Endothelial cell of umbilical vein (primary cell): ENCODE results near the gene ZNF629. TPM values are rescaled to one million over a fixed set of nuclear protein-coding genes. Genes with fewer than 3 reads are reported as not detected.

Experiments used
- BruUV-seq: library from RNA; stranded (reverse); fragments of 400-500 nt; replicated peaks from 2 replicates; lab custom pipeline; 2021; lab: Mats Ljungman, UMichigan
- CTCF ChIA-PET: fragments of 300-600, 350-600 bp; sonication (Branson Sonifier 250); formaldehyde crosslinking; loops from one replicate; lab custom pipeline; 2021; ENCODE audit warnings: antibody characterized with exemption, inconsistent platforms; lab: Charles Lee
- POLR2A ChIA-PET: fragments of 300-600, 350-600 bp; sonication (Branson Sonifier 250); formaldehyde crosslinking; loops from one replicate; lab custom pipeline; 2021; ENCODE audit warnings: antibody characterized with exemption, inconsistent platforms; lab: Charles Lee
- DNase-seq: peaks from one replicate; pipeline ENCODE4 v3.0.0-alpha.2; 2011; ENCODE audit warnings: low read depth, low spot score
- FAIRE-seq: peaks from 2 replicates; lab custom pipeline; 2011; peaks lifted over from hg19 to GRCh38; lab: Jason Lieb, UNC
- H2AFZ ChIP-seq: 2 replicates; pipeline ENCODE4 v1.6.0; 2012; ENCODE audit warnings: low read depth, low read length, control low read depth, inconsistent platforms
- H3K27ac ChIP-seq: 2 replicates; pipeline ENCODE4 v1.5.1; 2011; ENCODE audit warnings: low read depth, mild to moderate bottlenecking, control low read depth, low read length, moderate library complexity; ENCODE audit not compliant: insufficient read depth
- H3K27me3 ChIP-seq, 2 experiments: 2 replicates each; pipeline versions ENCODE4 v1.6.0 to v1.6.1; 2011; ENCODE audit warnings: low read length in 2 of 2, mixed read lengths in 1 of 2; ENCODE audit not compliant: control insufficient read depth in 2 of 2, insufficient read depth in 2 of 2
- H3K36me3 ChIP-seq, 2 experiments: 2 replicates in 1 of 2; 3 replicates in 1 of 2; pipeline ENCODE4 v1.5.1; 2011; ENCODE audit warnings: low read length in 2 of 2, mild to moderate bottlenecking in 1 of 2, moderate library complexity in 1 of 2; ENCODE audit not compliant: control insufficient read depth in 2 of 2, insufficient read depth in 2 of 2; ENCODE audit errors: extremely low read depth in 1 of 2
- H3K4me1 ChIP-seq: 3 replicates; pipeline ENCODE4 v1.5.1; 2011; ENCODE audit warnings: mild to moderate bottlenecking, low read length; ENCODE audit not compliant: control insufficient read depth, insufficient read depth; ENCODE audit errors: extremely low read depth
- H3K4me2 ChIP-seq: 2 replicates; pipeline ENCODE4 v1.6.1; 2011; ENCODE audit warnings: low read length, control low read depth, mixed read lengths; ENCODE audit not compliant: insufficient read depth
- H3K4me3 ChIP-seq, 3 experiments: fragments of 200-600 bp in 1 of 3; sonication (generic), shearing (Covaris generic) in 1 of 3; replicated peaks in 1 of 3; 2 replicates each; pipeline ENCODE4 v1.5.1; 2011 to 2016; ENCODE audit warnings: control low read depth in 3 of 3, low read length in 3 of 3, mild to moderate bottlenecking in 2 of 3, inconsistent platforms in 1 of 3, low read depth in 1 of 3, moderate library complexity in 1 of 3; ENCODE audit not compliant: insufficient read depth in 1 of 3
- H3K79me2 ChIP-seq: 2 replicates; pipeline ENCODE4 v1.6.0; 2012; ENCODE audit warnings: low read length, inconsistent platforms; ENCODE audit not compliant: control insufficient read depth, insufficient read depth
- H3K9ac ChIP-seq: replicated peaks from 2 replicates; pipeline ENCODE3; 2011; ENCODE audit warnings: low read length, control low read depth; ENCODE audit not compliant: insufficient read depth; ENCODE audit errors: extremely low read depth
- H3K9me1 ChIP-seq: replicated peaks from 3 replicates; pipeline ENCODE4 v1.6.0; 2011; ENCODE audit warnings: mild to moderate bottlenecking, low read length; ENCODE audit not compliant: control insufficient read depth, insufficient read depth; ENCODE audit errors: extremely low read depth
- H3K9me3 ChIP-seq: replicated peaks from 2 replicates; pipeline ENCODE4 v1.5.1; 2012; ENCODE audit warnings: low read length, inconsistent platforms; ENCODE audit not compliant: control insufficient read depth, insufficient read depth
- H4K20me1 ChIP-seq: replicated peaks from 2 replicates; pipeline ENCODE3; 2011; ENCODE audit warnings: mild to moderate bottlenecking, low read length; ENCODE audit not compliant: control insufficient read depth, insufficient read depth; ENCODE audit errors: extremely low read depth
- EZH2 ChIP-seq: IDR thresholded peaks from 2 replicates; pipeline ENCODE4 v1.6.1; 2012; ENCODE audit warnings: borderline replicate concordance, low read depth, mild to moderate bottlenecking, moderate library complexity, low read length, inconsistent platforms; ENCODE audit not compliant: severe bottlenecking
- FOS ChIP-seq: IDR thresholded peaks from 2 replicates; pipeline ENCODE4 v1.6.1; 2011; ENCODE audit warnings: mild to moderate bottlenecking, low read length, moderate library complexity, borderline replicate concordance; ENCODE audit not compliant: insufficient read depth
- JUN ChIP-seq: IDR thresholded peaks from 2 replicates; pipeline ENCODE4 v1.6.1; 2011; ENCODE audit warnings: borderline replicate concordance, low read depth; ENCODE audit not compliant: insufficient read length, insufficient read depth
- POLR2A ChIP-seq: IDR thresholded peaks from 2 replicates; pipeline ENCODE4 v1.6.1; 2012; ENCODE audit warnings: low read depth, mild to moderate bottlenecking, control low read depth, low read length
- dilution Hi-C: fragments of 300-500 bp; cut with MboI; formaldehyde crosslinking; loops from one replicate; pipeline ENCODE4 v1.15.0; 2019; ENCODE audit warnings: low sequenced_read_pairs; ENCODE audit not compliant: extremely low pct_ligation_motif_present
- intact Hi-C: fragments of 100-400 bp; cut with micrococcal nuclease; formaldehyde crosslinking; loops from one replicate; pipeline ENCODE4 v1.10.0; 2022
- polyA plus RNA-seq, 4 experiments: library from polyadenylated mRNA; depleted of rRNA in 3 of 4; stranded (reverse) in 3 of 4; unstranded in 1 of 4; fragments of >200 nt; gene quantifications; 2 replicates each; pipeline versions ENCODE4 v1.2.1 to v1.2.3, GENCODE V29; 2011 to 2012; ENCODE audit warnings: missing spikeins in 1 of 4
- total RNA-seq: library from RNA; stranded (reverse); gene quantifications from 2 replicates; pipeline ENCODE4 v1.2.3, GENCODE V29; 2021

The ZNF629 gene
- total and polyA plus RNA-seq, 2 donors (not counting 3 experiments of a cell fraction or from before 2014, with no cell fraction given): 5.2 to 11.2 TPM

DNA sequence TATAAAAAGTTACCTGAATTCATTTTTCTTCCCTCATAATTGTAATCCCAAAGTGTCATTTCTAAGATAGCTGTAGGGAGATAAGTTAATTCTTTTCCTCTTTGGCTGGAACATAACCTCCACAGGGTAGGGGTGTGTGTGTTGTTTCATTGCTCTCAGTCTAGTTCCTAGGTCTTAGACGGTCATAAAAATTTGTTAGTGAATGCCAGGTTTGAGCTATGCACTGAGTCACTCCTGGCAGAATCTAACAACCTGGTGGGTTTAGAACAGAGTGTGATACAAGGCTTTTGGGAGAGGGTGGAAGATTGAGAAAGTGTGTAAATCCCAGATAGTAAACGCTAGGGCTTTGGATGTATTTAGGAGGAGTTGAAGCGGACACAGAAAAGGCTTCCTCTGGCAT, 39.7 kb downstream of the ZNF629 start:
- no peak for FAIRE-seq
- Histone ChIP-seq H3K4me3 (no peak overlapping the region), H3K36me3 (peaks cover 4 to 8% of the 10 kb centered on the region in 2 experiments), H3K9me3 (no peaks in the 10 kb centered on the region), H3K4me1 (peaks cover 7% of the 10 kb centered on the region), H3K27ac (peak overlapping the region; percentile 47), H3K9ac (peak overlapping the region; percentile 68), H2AFZ (peak overlapping the region; percentile 91), H3K27me3 (no peaks in the 10 kb centered on the region), H4K20me1 (no peaks in the 10 kb centered on the region), H3K79me2 (peaks cover 17% of the 10 kb centered on the region), H3K9me1 (no peaks in the 10 kb centered on the region), H3K4me2 (peak overlapping the region; percentile 74)
- CTCF ChIA-PET: interaction anchor here (1.0 to 1.2 kb wide), 2 partner anchors 13 to 24 kb away, joined by 3 to 4 read pairs; no protein-coding TSS in a partner anchor
- TF ChIP-seq EZH2: no peak
- no TSS peak for BruUV-seq
- POLR2A ChIA-PET: interaction anchor here (0.6 kb wide), 1 partner anchor 433 kb away, joined by 3 read pairs; no protein-coding TSS in a partner anchor
- intact Hi-C loops (loop anchor here (5.0 kb wide), 1 partner anchor 50 kb away; the partner anchor contains the start of gene SRCAP), dilution Hi-C loops (no loop called here)
- no peak for DNase-seq

DNA sequence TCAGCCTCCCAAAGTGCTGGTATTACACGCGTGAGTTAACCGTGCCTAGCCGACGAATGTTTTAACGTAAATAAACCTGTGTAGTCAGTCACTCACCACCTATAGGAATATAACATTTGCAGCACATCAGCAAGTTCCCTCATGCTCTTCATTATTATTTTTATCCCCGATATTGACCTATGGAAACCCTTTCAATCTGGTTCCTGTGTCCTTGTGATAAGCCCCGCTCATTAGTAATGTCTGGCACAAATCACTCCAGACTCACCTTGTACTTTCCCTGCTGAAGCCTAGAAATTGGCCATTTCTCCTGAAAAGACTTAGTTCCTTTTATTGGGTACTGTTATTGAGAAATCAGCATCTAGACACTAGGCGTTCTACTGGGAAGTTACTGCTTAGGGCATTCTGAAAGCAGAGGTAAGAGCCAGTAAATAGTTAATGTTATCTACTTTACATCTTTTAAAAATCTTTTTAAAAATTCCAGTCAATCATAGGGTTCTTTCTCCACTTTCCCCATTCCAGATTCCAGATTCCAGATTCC, 40.3 kb downstream of the ZNF629 start:
- FAIRE-seq (no peak), DNase-seq (peak; percentile 21)
- POLR2A ChIA-PET: no interaction called here
- Histone ChIP-seq H3K27ac (no peak overlapping the region), H3K4me3 (no peak overlapping the region), H3K27me3 (no peaks in the 10 kb centered on the region), H3K9ac (no peak overlapping the region), H4K20me1 (no peaks in the 10 kb centered on the region), H2AFZ (no peak overlapping the region), H3K79me2 (peaks cover 17% of the 10 kb centered on the region), H3K9me1 (no peaks in the 10 kb centered on the region), H3K9me3 (no peaks in the 10 kb centered on the region), H3K36me3 (peaks cover 4 to 10% of the 10 kb centered on the region in 2 experiments), H3K4me1 (peaks cover 10% of the 10 kb centered on the region), H3K4me2 (no peak overlapping the region)
- no TSS peak for BruUV-seq
- TF ChIP-seq EZH2: no peak
- no peak for TF ChIP-seq POLR2A
- no peak for TF ChIP-seq FOS
- no peak for TF ChIP-seq JUN
- intact Hi-C loops (loop anchor here (5.0 kb wide), 1 partner anchor 49 kb away; the partner anchor contains the start of gene SRCAP), dilution Hi-C loops (no loop called here)
- CTCF ChIA-PET: interaction anchor here (1.2 kb wide), 1 partner anchor 13 kb away, joined by 4 read pairs; no protein-coding TSS in a partner anchor
